Common myeloid progenitor, CD34-positive (primary cell): Measurements from ENCODE around the gene DPP10.

Source experiments
- CTCF ChIA-PET: fragments of 350-600 bp; sonication (Branson Sonifier 250); formaldehyde crosslinking; loops from one replicate; lab custom pipeline; 2021; ENCODE audit warnings: antibody characterized with exemption; lab: Charles Lee
- POLR2A ChIA-PET: fragments of 350-600 bp; sonication (Branson Sonifier 250); formaldehyde crosslinking; loops from one replicate; lab custom pipeline; 2021; ENCODE audit warnings: antibody characterized with exemption; lab: Charles Lee
- DNase-seq, 3 donors: peaks; one replicate each; pipeline versions ENCODE4 v3.0.0 to v3.0.0-alpha.2; 2013
- H3K27ac ChIP-seq, 2 experiments: 1 replicate in 1 of 2; 2 replicates in 1 of 2; pipeline ENCODE4 v1.7.0; 2013; ENCODE audit warnings: inconsistent platforms in 2 of 2, low read length in 2 of 2, mild to moderate bottlenecking in 2 of 2, low read depth in 1 of 2, moderate library complexity in 1 of 2; ENCODE audit not compliant: severe bottlenecking in 2 of 2, insufficient read depth in 1 of 2, poor library complexity in 1 of 2
- H3K27me3 ChIP-seq, 5 experiments: replicated peaks in 2 of 5; 1 replicate in 3 of 5; 2 replicates in 2 of 5; pipeline versions ENCODE4 v1.6.1 to v1.7.0; 2013; ENCODE audit warnings: low read length in 4 of 5, mild to moderate bottlenecking in 2 of 5, moderate library complexity in 2 of 5, inconsistent platforms in 1 of 5; ENCODE audit not compliant: insufficient read depth in 5 of 5, control insufficient read depth in 4 of 5
- H3K36me3 ChIP-seq, 4 experiments: 1 replicate in 2 of 4; 2 replicates in 2 of 4; pipeline versions ENCODE4 v1.6.1 to v1.7.0; 2013; ENCODE audit warnings: low read length in 3 of 4, control low read depth in 1 of 4, mild to moderate bottlenecking in 1 of 4; ENCODE audit not compliant: control insufficient read depth in 4 of 4, insufficient read depth in 4 of 4
- H3K4me1 ChIP-seq, 4 experiments: 1 replicate in 3 of 4; 2 replicates in 1 of 4; pipeline versions ENCODE4 v1.6.1 to v1.7.1; 2013; ENCODE audit warnings: low read length in 3 of 4, mild to moderate bottlenecking in 3 of 4, control low read depth in 1 of 4, inconsistent platforms in 1 of 4, moderate library complexity in 1 of 4; ENCODE audit not compliant: control insufficient read depth in 4 of 4, insufficient read depth in 4 of 4; ENCODE audit errors: control extremely low read depth in 1 of 4
- H3K4me3 ChIP-seq, 7 experiments: 1 replicate in 4 of 7; 2 replicates in 3 of 7; pipeline versions ENCODE4 v1.5.1 to v1.7.0; 2013; ENCODE audit warnings: mild to moderate bottlenecking in 7 of 7, low read length in 6 of 7, moderate library complexity in 6 of 7, inconsistent platforms in 2 of 7, low read depth in 2 of 7, control low read depth in 1 of 7; ENCODE audit not compliant: insufficient read depth in 4 of 7, control insufficient read depth in 1 of 7; ENCODE audit errors: extremely low read depth in 1 of 7
- H3K9me3 ChIP-seq, 5 experiments: 1 replicate in 4 of 5; 2 replicates in 1 of 5; pipeline versions ENCODE4 v1.6.1 to v1.7.1; 2013; ENCODE audit warnings: low read length in 4 of 5, mild to moderate bottlenecking in 2 of 5, inconsistent platforms in 1 of 5, low read depth in 1 of 5, moderate library complexity in 1 of 5; ENCODE audit not compliant: control insufficient read depth in 4 of 5, insufficient read depth in 2 of 5; ENCODE audit errors: control extremely low read depth in 1 of 5
- WGBS: methylation state at CpG from one replicate; pipeline ENCODE4 v1.1.5; 2013; ENCODE audit not compliant: insufficient coverage; 5-methylcytosine and 5-hydroxymethylcytosine counted together

The DPP10 gene

DNA sequence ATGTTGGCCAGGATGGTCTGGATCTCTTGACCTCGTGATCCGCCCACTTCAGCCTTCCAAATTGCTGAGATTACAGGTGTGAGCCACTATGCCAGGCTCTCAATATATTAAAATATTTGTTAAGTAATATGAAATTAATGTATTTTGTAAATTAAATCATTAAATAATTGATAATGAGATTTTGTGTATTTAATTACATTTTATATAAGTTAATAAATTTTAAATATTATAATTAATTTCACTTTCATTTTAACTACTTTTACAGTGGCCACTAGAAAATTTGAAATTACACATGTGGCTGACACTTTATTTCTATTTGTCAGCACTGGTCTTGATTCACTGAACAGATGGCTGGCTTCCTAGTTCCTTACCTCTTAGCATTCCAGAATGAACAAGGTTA, 102.6 kb downstream of the DPP10 start:
- ChIA-PET POLR2A (no interaction called here), CTCF (no interaction called here)
- peaks cover 0 to 14% (median 3%) of the 10 kb centered on the region in 4 experiments for H3K4me1 ChIP-seq
- peaks cover 0 to 2% (median 0%) of the 10 kb centered on the region in 5 experiments for H3K27me3 ChIP-seq
- no peak for DNase-seq
- 100% methylated on average over 1 of the region's 2 CpGs for WGBS
- no peaks in the 10 kb centered on the region for H3K9me3 ChIP-seq
- no peaks in the 10 kb centered on the region for H3K36me3 ChIP-seq
- no peak overlapping the region for H3K27ac ChIP-seq
- no peak overlapping the region for H3K4me3 ChIP-seq

DNA sequence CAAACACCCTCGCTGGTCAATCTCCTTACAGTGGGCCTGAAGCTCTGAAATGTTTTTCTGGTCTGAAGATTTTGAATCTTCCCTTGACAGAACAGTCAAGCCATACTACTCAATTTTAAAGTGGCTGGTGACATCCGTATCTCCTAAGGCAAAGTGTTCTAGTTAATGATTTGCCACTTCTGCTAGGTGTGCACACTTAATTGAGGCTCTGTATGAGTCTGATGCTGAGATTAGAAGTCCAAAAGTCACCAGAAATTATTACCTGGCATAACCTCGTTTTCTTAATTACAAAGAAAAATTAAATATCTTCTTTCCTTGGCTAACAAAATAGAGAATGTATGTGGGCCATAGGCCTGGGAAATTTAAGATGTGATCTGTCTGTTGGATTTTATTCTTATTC, 104.1 kb downstream of the DPP10 start:
- Histone ChIP-seq H3K9me3 (no peaks in the 10 kb centered on the region), H3K4me1 (peaks cover 0 to 14% (median 3%) of the 10 kb centered on the region in 4 experiments), H3K27ac (no peak overlapping the region), H3K4me3 (no peak overlapping the region), H3K27me3 (peaks cover 0 to 2% (median 0%) of the 10 kb centered on the region in 5 experiments), H3K36me3 (no peaks in the 10 kb centered on the region)
- ChIA-PET POLR2A (no interaction called here), CTCF (interaction anchor here (1.0 kb wide), 1 partner anchor 581 kb away, joined by 3 read pairs; no protein-coding TSS in a partner anchor)
- no CpG with 5 or more reads among the region's 3 CpGs for WGBS
- no peak for DNase-seq

DNA sequence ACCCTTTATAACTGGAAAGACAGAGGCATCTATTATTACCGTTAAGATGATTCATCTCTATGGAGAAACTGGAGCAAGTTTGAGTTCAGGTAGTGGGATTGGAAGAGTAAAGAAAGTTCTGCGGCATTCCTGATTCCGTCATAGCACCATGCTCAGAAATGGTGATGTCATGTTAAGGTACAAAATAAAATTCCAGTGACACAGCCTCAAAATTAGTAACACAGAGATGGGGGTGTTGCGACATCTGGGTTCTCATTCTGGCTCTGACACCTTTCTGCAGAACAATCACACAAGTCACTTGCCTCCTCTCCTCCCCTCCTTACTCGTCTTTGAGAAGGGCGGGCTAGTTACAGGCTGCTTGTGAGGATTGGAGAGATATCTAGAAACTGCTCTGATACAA, 105.7 kb downstream of the DPP10 start:
- WGBS: 100% methylated on average over 3 of the region's 6 CpGs
- POLR2A ChIA-PET: no interaction called here
- CTCF ChIA-PET: no interaction called here
- H3K27me3 ChIP-seq: peaks cover 0 to 3% (median 0%) of the 10 kb centered on the region in 5 experiments
- H3K4me1 ChIP-seq: peaks cover 0 to 13% (median 3%) of the 10 kb centered on the region in 4 experiments
- H3K27ac ChIP-seq: no peak overlapping the region
- H3K9me3 ChIP-seq: no peaks in the 10 kb centered on the region
- no peaks in the 10 kb centered on the region for H3K36me3 ChIP-seq
- DNase-seq: no peak
- no peak overlapping the region for H3K4me3 ChIP-seq

DNA sequence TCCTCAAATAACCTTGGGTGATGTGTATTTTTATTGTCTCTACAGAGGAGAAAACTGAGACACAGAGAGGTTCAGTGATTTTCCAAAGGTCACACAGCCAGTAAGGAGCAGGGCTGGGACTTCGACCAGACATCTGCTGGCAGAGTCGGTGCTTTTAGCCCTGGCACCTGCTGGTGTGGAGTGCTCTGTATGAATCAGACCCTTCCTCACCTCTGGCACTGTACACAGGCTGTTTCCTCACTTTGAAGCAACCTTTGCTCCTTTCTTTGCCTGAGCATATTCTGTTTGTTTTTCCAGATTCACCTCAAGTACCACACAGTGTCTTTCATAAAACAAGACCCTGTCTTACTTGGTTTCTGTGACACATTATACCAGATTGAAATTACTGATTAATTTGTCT, 107.9 kb downstream of the DPP10 start:
- no peaks in the 10 kb centered on the region for H3K9me3 ChIP-seq
- no peak for DNase-seq
- WGBS: 90% methylated on average over 2 of the region's 2 CpGs
- H3K4me1 ChIP-seq: peaks cover 0 to 3% (median 0%) of the 10 kb centered on the region in 4 experiments
- no peak overlapping the region for H3K4me3 ChIP-seq
- H3K27me3 ChIP-seq: peaks cover 0 to 3% (median 0%) of the 10 kb centered on the region in 5 experiments
- ChIA-PET CTCF (interaction anchor here (0.8 to 3.8 kb wide), 4 partner anchors 19 to 585 kb away, joined by 4 to 19 read pairs (median 8); no protein-coding TSS in a partner anchor), POLR2A (no interaction called here)
- H3K36me3 ChIP-seq: no peaks in the 10 kb centered on the region
- no peak overlapping the region for H3K27ac ChIP-seq

DNA sequence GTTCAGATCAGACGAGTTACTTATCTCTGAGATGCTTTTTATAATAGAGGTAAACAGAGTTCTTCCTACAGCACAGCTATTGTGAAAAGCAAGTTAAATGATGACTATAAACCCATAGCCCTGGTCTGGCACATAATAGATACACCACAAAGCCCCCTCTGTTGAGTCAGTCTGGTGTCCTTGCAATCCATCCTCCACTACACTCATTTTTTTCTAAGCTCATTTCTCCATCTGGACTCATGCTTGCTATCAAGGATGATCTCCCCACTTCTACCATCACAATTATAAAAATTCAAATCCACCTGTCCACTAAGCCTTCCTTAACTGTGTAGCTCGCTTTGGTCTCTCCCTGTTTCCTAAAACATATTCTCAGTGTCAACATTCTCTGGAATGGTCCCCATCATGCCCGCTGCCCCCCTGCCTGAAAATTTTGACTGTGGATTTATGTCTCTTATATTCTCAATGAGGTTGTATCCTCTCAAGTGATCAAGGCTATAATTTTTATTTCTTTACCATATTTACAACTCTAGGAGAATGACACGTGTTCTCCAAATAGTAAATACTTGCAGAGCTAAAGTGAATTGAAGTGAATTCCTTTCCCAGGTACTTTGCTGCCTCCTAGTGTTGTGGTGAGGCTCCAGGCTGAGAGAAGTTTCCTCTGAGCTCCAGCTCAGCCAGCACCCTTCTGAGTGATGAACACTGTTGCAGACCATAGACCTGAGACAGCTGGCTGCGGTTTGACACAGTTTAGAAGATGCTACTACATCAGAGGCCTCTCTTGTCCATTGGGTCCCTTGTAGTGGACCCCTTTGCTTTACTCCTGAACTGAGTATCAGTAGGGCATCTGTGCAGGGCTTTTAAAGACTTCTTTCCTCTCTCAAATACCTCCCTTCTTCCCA, 108.7 kb downstream of the DPP10 start:
- ChIA-PET POLR2A (no interaction called here), CTCF (interaction anchor here (0.7 to 3.8 kb wide), 11 partner anchors 9 to 835 kb away, joined by 3 to 19 read pairs (median 4); no protein-coding TSS in a partner anchor)
- no peaks in the 10 kb centered on the region for H3K9me3 ChIP-seq
- peaks cover 0 to 3% (median 0%) of the 10 kb centered on the region in 4 experiments for H3K4me1 ChIP-seq
- H3K36me3 ChIP-seq: no peaks in the 10 kb centered on the region
- no peak overlapping the region for H3K27ac ChIP-seq
- 62% methylated on average over 2 of the region's 5 CpGs for WGBS
- H3K4me3 ChIP-seq: no peak overlapping the region
- H3K27me3 ChIP-seq: peaks cover 0 to 3% (median 0%) of the 10 kb centered on the region in 5 experiments
- DNase-seq: peak; percentile 45 to 70 (median 63)

DNA sequence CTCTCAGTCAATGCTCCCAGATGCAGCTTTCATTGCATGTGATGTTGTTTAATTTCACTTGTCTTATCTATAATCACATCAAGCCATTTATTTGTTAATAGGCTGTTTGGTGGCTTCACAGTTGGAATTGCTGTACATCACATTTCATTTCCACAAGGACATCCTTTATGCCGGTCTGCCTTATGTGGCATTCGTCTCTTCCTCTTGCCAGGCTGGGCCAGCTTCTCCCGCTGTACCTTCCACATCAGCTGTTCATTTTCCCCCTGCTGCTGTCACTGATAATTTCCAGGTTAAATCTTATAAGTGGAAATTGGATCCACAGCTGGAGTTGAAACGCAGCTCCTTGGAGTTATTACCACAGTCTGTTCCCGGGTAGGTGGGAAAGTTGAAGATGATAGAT, 110.6 kb downstream of the DPP10 start:
- ChIA-PET POLR2A (no interaction called here), CTCF (interaction anchor here (1.6 to 3.8 kb wide), 3 partner anchors 14 to 587 kb away, joined by 6 to 19 read pairs (median 11); no protein-coding TSS in a partner anchor)
- 79% methylated on average over 4 of the region's 5 CpGs for WGBS
- Histone ChIP-seq H3K9me3 (no peaks in the 10 kb centered on the region), H3K36me3 (no peaks in the 10 kb centered on the region), H3K4me1 (peaks cover 0 to 3% (median 0%) of the 10 kb centered on the region in 4 experiments), H3K4me3 (no peak overlapping the region), H3K27ac (no peak overlapping the region), H3K27me3 (peaks cover 0 to 3% (median 0%) of the 10 kb centered on the region in 5 experiments)
- DNase-seq: no peak

DNA sequence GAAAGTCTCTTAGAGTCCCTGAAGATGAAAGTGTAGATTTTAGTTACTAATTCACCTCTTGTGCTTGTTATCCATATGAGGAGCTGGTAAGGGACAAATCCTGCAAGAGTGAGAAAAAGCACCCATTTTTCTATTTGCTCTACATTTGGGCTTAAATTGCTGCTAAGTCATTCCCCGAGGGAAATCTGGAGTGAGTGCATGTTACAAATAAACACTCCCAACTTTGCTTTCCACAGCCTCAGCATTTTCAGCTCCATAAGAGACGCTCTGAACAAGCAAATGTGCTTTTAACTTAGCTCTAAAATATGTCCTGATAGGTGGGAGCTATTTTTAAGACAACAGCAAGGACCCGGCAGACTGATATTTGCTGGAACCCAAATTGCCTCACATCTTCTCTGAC, 126.7 kb downstream of the DPP10 start:
- ChIA-PET CTCF (interaction anchor here (1.5 kb wide), 1 partner anchor 18 kb away, joined by 4 read pairs; no protein-coding TSS in a partner anchor), POLR2A (no interaction called here)
- H3K4me1 ChIP-seq: no peaks in the 10 kb centered on the region
- DNase-seq: no peak
- H3K9me3 ChIP-seq: no peaks in the 10 kb centered on the region
- no peak overlapping the region for H3K27ac ChIP-seq
- 93% methylated on average over 3 of the region's 3 CpGs for WGBS
- no peaks in the 10 kb centered on the region for H3K36me3 ChIP-seq
- peaks cover 0 to 2% (median 0%) of the 10 kb centered on the region in 5 experiments for H3K27me3 ChIP-seq
- H3K4me3 ChIP-seq: no peak overlapping the region
